Measurements from ENCODE around the gene HFM1.

Gene HFM1

GRCh38 chr1:91226741-91227140 lies 177.9 kb downstream of the HFM1 start:
- TF ChIP-seq CTCF (IDR thresholded peaks at IDR 0.05; ENCODE audit: borderline replicate concordance, control extremely low read depth, extremely low read depth, insufficient read depth, missing control alignments), result no peak
- in situ Hi-C loops (cut with MboI; ENCODE audit: low sequenced_read_pairs, unreplicated experiment), result no loop called here

GRCh38 chr1:91224878-91225277 lies 179.8 kb downstream of the HFM1 start:
- DNase-seq (ENCODE audit: low spot score), result no peak
- TF ChIP-seq CTCF (IDR thresholded peaks at IDR 0.05; ENCODE audit: borderline replicate concordance, control extremely low read depth, extremely low read depth, insufficient read depth, missing control alignments), result no peak
- in situ Hi-C loops (cut with MboI; ENCODE audit: low sequenced_read_pairs, unreplicated experiment), result no loop called here

More at GRCh38 chr1:91226741-91227140, 177.9 kb downstream of the HFM1 start:
- DNase-seq (ENCODE audit: low spot score), result no peak

- DNase-seq (ENCODE audit: low spot score), result no peak
- in situ Hi-C loops (cut with MboI; ENCODE audit: low sequenced_read_pairs, unreplicated experiment), result no loop called here
- no peak for TF ChIP-seq CTCF (IDR thresholded peaks at IDR 0.05; ENCODE audit: borderline replicate concordance, control extremely low read depth, extremely low read depth, insufficient read depth, missing control alignments)
Measured at GRCh38 chr1:91221017-91221416, 183.6 kb downstream of the HFM1 start.

- in situ Hi-C loops (cut with MboI; ENCODE audit: low sequenced_read_pairs, unreplicated experiment), result no loop called here
- TF ChIP-seq CTCF (IDR thresholded peaks at IDR 0.05; ENCODE audit: borderline replicate concordance, control extremely low read depth, extremely low read depth, insufficient read depth, missing control alignments), result no peak
- DNase-seq (ENCODE audit: low spot score), result no peak
Measured at GRCh38 chr1:91217911-91218310, 186.7 kb downstream of the HFM1 start.
